GM18498 (cell line): ENCODE results near the gene PDE6D.

Experiments used
- ATAC-seq: cut with Tn5 transposase; IDR thresholded peaks from one replicate; pipeline ENCODE4 v1.9.1; 2021; ENCODE audit warnings: mild to moderate bottlenecking, moderate library complexity; ENCODE audit not compliant: unreplicated experiment

The PDE6D gene

DNA sequence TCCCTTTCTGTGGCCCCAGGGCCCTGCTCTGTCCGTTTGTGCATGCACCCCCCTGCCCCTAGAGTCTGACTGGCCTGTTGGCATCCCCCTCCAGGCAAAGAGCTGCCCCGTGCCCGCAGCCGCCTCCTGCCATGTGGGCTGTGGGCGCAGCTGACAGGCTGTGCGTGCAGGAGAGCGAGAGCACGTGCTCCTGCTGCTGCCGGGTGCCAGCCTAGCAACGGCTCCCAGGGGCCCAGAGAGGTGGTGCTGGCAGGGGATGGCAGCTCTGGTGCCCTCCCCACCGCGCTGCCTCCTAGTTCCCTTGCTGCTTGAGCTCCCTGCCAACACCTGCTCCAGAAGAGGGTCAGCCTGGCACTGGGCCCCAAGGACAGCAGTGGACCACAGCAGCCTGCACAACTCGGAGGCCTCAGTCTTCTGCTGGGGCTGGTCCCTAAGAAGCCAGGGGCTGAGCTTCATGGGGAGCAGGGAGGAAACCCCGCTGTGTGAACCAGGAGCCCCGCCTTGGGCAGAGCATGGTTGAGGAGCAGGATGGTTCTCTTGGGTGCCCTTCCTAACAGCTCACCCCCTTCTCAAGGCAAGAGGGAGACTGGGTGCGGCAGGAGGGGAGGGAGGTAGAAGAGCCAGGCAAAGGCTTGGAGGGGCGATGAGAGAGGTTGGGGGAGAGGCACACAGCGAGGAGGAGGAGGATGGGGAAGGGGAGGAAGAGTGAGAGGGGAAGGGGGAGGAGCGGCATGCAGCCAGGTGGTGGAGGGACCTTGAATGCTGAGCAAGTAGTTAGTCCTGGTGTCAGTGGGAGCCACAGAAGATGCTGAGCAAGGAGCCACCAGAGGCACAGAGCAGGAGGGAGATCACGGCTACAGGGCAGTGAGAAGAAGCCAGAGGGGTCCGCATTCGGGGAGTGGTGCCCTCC, 96.5 kb downstream of the PDE6D start:
- no peak for ATAC-seq

DNA sequence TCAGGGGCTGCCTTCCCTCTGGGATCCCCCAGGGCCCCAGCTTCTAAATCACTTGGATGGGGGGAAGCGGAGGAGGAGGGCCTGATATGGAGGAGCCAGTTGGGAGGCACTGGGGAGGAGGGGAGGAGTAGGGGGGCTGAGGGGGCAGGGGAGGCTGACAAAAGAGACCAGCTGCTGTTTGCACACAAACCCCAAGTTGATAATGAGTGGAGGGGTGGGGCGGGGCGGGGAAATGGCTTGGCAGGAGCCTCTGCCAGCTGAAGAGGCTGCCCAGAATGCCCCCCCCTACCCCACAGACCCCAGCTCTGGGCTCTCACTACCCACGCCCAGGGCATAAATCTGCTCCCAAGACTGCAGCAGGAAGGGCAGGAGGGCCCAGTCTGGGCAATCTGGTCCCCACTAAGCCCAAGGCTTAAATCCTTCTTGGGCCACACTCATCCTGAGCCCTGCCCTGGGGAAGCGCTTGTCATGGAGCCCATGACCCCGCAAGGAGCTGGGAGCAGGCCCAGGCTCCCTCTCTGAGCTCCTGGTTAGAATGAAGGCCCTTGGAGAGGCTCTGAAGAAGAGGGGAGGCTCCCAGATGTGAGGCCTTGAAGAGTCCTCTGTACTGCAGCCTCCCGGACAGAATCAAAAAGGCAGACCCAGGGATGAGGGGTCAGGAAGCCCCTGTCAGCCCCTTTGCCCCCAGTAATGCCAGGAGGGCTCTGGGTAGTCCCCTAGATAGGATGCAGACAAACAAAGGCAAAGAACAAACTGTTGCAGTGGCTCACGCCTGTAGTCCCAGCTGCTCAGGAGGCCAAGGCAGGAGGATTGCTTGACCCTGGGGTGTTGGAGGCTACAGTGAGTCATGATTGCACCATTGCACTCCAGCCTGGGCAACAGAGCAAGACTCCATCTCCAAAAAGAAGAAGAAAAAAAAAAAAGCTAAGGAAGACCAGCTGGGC, 97.5 kb downstream of the PDE6D start:
- ATAC-seq = no peak

DNA sequence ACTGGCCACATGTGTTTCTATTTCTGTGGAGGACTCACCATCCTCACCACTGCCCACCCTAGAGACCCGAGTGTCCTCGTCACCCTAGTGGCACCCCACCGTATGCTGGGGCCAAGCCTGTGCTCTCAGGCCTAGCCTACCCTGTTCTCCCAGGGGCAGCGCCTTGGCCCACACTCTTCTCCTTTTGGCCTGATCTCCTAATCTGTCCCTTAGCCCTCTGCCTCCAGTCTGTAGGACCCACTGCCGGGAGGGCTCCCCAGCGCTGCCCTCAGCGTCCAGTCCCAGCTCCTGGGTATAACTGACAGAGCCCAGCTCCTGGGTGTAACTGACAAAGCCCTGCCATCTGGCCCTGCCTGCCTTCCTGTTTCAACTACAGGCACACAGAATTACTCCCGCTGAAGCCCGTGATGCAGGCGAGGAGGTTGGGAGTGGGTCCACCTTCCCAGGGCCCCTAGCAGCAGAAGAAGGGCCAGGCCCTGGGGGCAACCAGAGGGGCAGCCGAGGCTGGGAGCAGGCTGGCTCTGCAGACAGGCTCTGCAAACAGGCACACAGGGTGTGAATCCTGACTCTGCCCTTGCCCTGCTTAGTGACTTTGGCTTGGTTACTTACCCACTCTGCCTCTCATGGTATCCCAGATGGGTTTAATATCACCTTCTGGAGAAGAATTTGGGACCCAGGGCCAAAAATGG, 98.3 kb downstream of the PDE6D start:
- no peak for ATAC-seq
